Fibroblast of pulmonary artery (primary cell): ENCODE results near the gene IL2RG.

Experiments
- DNase-seq: peaks from one replicate; pipeline ENCODE4 v3.0.0-alpha.2; 2010; ENCODE audit warnings: low read depth
- H3K4me3 ChIP-seq: replicated peaks from 2 replicates; pipeline ENCODE4 v1.5.1; 2011; ENCODE audit warnings: low read depth, mild to moderate bottlenecking, control low read depth, low read length, moderate library complexity
- TF ChIP-seq, protein P1 (sequence below): IDR thresholded peaks from 2 replicates; pipeline ENCODE4 v1.5.1; 2011; ENCODE audit warnings: mild to moderate bottlenecking, control low read depth, low read length, inconsistent platforms; ENCODE audit errors: missing control alignments

The IL2RG gene

DNA sequence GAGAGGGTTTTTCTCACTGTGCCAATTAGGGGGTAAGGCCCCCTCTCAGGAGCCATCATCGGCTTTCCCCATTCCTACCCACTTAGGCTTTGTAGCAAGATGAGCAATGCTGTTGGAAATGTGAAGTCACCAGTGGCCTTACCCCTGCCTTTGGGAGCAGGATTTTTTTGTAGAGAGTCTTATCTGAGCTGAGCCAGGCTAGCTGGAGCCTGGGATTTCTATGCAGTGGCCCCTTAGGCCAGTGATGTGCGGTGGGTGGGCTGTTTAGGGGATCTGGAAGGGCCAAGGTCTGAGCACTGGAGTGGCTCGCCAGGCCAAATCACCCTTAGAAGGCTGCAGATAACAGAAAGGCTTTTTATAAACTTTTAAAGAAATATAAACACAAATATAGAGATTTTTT lies 9.1 kb downstream of the IL2RG start:
- TF ChIP-seq, protein P1, sequence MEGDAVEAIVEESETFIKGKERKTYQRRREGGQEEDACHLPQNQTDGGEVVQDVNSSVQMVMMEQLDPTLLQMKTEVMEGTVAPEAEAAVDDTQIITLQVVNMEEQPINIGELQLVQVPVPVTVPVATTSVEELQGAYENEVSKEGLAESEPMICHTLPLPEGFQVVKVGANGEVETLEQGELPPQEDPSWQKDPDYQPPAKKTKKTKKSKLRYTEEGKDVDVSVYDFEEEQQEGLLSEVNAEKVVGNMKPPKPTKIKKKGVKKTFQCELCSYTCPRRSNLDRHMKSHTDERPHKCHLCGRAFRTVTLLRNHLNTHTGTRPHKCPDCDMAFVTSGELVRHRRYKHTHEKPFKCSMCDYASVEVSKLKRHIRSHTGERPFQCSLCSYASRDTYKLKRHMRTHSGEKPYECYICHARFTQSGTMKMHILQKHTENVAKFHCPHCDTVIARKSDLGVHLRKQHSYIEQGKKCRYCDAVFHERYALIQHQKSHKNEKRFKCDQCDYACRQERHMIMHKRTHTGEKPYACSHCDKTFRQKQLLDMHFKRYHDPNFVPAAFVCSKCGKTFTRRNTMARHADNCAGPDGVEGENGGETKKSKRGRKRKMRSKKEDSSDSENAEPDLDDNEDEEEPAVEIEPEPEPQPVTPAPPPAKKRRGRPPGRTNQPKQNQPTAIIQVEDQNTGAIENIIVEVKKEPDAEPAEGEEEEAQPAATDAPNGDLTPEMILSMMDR, result no peak
- H3K4me3 ChIP-seq, result no peak overlapping the region
- DNase-seq, result no peak

- DNase-seq, result no peak
- TF ChIP-seq, protein P1, result no peak
- H3K4me3 ChIP-seq, result no peak overlapping the region
These were observed 10.5 kb downstream of the IL2RG start for GRCh38 chrX:71100581-71101505.

DNA sequence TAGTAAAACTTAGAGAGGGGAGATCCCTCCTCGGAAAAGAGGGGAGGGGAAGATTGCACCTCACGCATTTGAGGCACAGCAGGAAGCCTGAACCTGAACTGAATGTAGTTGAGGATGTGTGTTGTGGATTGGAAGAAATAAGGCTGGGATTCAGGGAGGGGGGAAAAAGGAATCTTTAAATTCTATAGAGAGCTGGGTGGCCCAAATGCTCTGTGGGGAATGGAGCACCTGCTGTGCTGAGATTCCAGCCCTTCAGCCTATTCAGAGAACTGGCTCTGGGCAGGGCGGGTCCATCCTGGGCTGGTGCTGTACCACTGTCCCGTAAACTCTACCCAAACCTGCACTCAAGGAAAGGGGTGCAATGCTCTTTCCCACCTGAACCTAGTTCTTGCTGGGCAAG lies 11.6 kb downstream of the IL2RG start:
- DNase-seq, result no peak
- H3K4me3 ChIP-seq, result no peak overlapping the region
- TF ChIP-seq, protein P1, result no peak

DNA sequence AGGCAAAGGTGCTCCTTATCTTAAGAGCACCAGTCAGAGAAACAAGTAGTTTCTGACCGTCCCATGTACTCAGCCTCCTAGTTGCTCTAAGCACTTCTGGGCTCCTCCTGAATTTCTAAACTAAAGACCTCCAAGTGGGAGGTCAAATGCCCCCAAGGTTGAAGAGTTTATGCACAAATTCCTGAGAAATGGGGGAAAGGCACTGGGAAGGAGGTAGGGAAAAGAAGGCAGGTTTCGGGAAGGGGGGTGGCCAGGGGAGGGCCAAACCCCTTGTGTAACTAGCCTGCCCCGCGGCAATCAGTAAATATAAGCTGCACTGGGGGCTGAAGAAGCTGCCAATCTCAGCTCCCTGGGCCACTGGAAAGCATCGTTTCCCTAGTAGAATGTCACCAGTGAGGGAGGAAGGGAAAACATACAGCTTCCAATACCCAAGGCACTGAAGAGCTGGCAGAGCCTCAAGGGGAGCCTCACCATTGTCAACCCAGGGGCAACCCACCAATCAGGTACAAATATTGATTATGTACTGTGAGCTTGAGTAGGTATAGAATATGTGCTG lies 12.3 kb downstream of the IL2RG start:
- DNase-seq, result no peak
- TF ChIP-seq, protein P1, result no peak
- no peak overlapping the region for H3K4me3 ChIP-seq

DNA sequence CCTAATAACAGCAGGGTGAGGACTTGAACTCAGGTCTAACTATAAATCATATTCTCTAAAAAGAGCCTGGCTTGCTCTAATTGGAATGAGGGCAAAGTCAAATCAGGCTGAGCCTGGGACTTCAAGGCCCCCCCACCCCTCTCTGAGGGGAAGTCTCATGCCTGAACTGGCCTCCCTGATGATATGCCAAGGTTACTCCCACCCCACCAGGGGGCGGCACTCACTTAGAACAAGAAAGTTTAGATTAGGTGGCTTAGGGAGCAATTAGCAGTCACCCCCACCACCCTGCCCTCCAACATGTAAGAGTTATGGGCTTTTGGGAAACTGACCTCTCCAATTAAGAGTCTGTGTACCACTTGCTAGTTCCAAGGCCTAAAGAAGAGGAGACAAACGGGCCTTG lies 13.1 kb downstream of the IL2RG start:
- peak; percentile 47 for DNase-seq
- TF ChIP-seq, protein P1, result peak; percentile 45
- no peak overlapping the region for H3K4me3 ChIP-seq

DNA sequence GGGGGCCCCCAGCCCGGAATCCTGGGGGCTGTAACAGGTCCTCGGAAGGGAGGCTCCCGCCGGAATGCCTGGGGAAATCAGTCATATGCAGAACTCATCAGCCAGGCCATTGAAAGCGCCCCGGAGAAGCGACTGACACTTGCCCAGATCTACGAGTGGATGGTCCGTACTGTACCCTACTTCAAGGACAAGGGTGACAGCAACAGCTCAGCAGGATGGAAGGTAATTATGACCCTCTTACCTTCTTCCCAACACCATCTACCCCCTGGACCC lies 14.7 kb downstream of the IL2RG start:
- H3K4me3 ChIP-seq, result peak overlapping the region; percentile 69
- no peak for DNase-seq
- TF ChIP-seq, protein P1, result no peak
